ENCODE measurements around the gene RNF26. TPM values are rescaled to one million over a fixed set of nuclear protein-coding genes. Genes with fewer than 3 reads are reported as not detected.

RNF26 gene
- total RNA-seq, 2 donors from 2014 or later = 5.7 to 9.2 TPM

DNA sequence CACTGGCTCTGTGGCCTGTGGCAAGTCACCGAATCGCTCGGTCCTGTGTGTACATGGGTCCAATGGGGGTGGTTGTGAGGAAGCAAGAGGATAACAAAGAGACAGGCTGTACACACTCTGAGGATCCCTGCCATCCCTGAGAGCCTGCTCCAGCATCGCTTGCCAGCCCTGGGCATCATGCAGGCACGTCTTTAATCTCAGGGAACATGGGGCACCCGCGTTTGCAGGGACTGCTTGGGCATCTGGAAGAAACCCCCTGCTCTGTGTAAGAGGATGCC, 7.6 kb downstream of the RNF26 start:
- H3K36me3 ChIP-seq (replicated peaks in 1 of 2; ENCODE audit: insufficient read depth in 1 of 2, low read depth in 2 of 2) = no peaks in the 10 kb centered on the region
- no peaks in the 10 kb centered on the region for H3K27me3 ChIP-seq
- ATAC-seq (no peak), DNase-seq (no peak)
- H3K4me3 ChIP-seq = no peak overlapping the region
- intact Hi-C loops (cut with DNase I) = no loop called here
- H3K4me1 ChIP-seq = peaks cover 38% of the 10 kb centered on the region
- no peak for TF ChIP-seq POLR2A (IDR thresholded peaks at IDR 0.05)
- TF ChIP-seq, protein P1, sequence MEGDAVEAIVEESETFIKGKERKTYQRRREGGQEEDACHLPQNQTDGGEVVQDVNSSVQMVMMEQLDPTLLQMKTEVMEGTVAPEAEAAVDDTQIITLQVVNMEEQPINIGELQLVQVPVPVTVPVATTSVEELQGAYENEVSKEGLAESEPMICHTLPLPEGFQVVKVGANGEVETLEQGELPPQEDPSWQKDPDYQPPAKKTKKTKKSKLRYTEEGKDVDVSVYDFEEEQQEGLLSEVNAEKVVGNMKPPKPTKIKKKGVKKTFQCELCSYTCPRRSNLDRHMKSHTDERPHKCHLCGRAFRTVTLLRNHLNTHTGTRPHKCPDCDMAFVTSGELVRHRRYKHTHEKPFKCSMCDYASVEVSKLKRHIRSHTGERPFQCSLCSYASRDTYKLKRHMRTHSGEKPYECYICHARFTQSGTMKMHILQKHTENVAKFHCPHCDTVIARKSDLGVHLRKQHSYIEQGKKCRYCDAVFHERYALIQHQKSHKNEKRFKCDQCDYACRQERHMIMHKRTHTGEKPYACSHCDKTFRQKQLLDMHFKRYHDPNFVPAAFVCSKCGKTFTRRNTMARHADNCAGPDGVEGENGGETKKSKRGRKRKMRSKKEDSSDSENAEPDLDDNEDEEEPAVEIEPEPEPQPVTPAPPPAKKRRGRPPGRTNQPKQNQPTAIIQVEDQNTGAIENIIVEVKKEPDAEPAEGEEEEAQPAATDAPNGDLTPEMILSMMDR (IDR thresholded peaks at IDR 0.05) = no peak
- no peaks in the 10 kb centered on the region for H3K9me3 ChIP-seq
- no peak overlapping the region for H3K27ac ChIP-seq
- WGBS, 2 donors = 76% methylated on average over 7 of the region's 7 CpGs; no CpG with 5 or more reads in 1 of the 2 donors

DNA sequence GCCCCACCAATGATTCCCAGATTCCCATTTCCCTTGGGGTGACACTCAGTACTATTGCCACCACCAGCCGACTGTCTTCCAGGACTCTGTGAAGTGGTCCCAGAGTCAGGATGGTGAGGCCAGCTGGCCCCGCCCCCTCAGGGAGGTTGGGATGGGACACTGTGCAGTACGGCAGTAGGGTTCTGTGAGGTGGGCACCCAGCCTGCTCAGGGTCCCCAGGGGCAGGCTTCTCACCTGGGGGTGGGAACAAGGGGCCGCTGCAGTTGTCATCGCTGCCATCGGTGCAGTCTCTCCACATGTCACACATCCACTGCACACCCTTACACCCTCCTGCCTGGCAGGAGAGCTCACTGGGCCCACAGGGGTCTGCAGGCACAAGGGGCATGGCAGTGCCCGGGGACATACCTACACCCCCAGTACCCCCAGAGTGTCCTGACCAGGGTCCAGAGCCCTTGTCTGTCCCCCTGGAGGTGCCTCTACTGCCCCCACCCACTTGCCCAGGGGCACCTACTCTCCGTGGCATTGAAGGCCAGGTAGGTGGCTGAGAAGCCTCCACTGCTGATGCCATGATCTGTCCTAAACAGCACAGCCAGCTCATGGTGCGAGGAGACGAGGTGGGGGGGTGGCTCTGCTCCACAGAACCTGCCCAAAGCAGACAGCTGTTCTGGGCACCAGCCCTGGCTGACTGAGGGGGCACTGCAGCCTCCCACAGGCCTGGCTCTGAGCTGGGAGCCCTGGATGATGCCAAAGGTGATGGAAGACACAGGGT, 8.2 kb downstream of the RNF26 start:
- Histone ChIP-seq H3K36me3 (replicated peaks in 1 of 2; ENCODE audit: insufficient read depth in 1 of 2, low read depth in 2 of 2) (no peaks in the 10 kb centered on the region), H3K9me3 (no peaks in the 10 kb centered on the region), H3K27ac (no peak overlapping the region), H3K27me3 (no peaks in the 10 kb centered on the region), H3K4me1 (peaks cover 38% of the 10 kb centered on the region), H3K4me3 (no peak overlapping the region)
- TF ChIP-seq, protein P1 (IDR thresholded peaks at IDR 0.05) = no peak
- no peak for TF ChIP-seq POLR2A (IDR thresholded peaks at IDR 0.05)
- intact Hi-C loops (cut with DNase I) = no loop called here
- WGBS, 2 donors = 73 to 79% methylated on average over 3 to 9 of the region's 10 CpGs
- DNase-seq (no peak), ATAC-seq (no peak)

DNA sequence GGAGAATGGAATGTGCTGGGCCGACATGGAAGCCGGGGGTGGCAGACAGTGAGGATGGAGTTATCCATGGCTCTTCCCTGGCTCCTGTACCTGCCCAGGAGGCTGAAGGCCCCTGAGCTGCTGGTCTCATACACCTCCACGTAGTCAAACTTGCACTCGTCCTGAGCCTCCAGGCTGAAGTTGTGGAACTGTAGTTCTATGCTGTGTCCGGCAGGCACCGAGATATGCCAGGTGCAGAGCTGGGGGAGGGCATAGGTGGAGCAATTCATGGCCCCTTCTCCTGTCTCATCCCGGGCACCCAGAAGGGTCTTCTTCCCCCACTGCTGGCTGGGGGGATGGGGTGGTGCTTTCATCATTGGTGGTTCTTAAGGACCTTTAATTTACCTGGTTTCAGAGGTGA, 9.4 kb downstream of the RNF26 start:
- no peak overlapping the region for H3K27ac ChIP-seq
- DNase-seq (no peak), ATAC-seq (no peak)
- TF ChIP-seq, protein P1 (IDR thresholded peaks at IDR 0.05) = no peak
- no peak overlapping the region for H3K4me3 ChIP-seq
- WGBS, 2 donors = 76 to 86% methylated on average over 7 of the region's 7 CpGs
- H3K9me3 ChIP-seq = no peaks in the 10 kb centered on the region
- no peaks in the 10 kb centered on the region for H3K27me3 ChIP-seq
- no peaks in the 10 kb centered on the region for H3K36me3 ChIP-seq (replicated peaks in 1 of 2; ENCODE audit: insufficient read depth in 1 of 2, low read depth in 2 of 2)
- intact Hi-C loops (cut with DNase I) = no loop called here
- H3K4me1 ChIP-seq = peaks cover 31% of the 10 kb centered on the region

DNA sequence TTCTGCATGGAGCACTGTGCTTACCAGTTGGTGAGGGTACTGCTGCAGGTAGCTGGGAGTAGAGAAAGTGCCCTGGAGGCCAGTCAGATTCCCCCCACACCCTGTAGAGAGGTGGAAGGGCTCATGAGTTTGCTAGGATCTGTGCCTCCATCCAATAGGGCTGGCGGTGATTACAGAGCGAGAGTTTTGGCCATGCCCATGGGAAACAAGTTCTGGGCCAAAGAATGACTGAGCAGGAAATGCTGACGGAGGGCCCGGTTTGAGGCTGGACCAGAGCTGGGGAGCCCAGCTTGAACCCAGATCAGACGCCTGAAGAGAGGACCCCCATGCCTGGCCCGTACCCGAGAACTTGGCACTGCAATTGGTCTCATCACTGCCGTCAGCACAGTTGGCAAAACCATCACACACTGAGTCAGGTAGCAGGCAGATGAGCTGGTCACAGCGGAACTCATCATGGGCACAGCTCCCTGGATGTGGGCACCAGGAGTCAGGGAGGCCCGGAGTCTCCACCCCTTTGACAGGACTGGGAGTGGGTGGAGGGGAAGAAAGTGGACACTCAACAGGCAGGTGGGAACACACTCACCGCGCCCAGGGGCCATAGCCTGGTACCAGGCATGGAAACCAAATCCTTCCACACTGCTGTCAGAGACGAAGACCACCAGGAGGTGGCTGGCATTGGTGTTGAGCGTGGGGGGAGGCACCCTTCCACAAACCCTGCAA, 10.1 kb downstream of the RNF26 start:
- Histone ChIP-seq H3K4me3 (no peak overlapping the region), H3K27ac (no peak overlapping the region), H3K36me3 (replicated peaks in 1 of 2; ENCODE audit: insufficient read depth in 1 of 2, low read depth in 2 of 2) (no peaks in the 10 kb centered on the region), H3K9me3 (no peaks in the 10 kb centered on the region), H3K4me1 (peaks cover 24% of the 10 kb centered on the region), H3K27me3 (no peaks in the 10 kb centered on the region)
- TF ChIP-seq POLR2A (IDR thresholded peaks at IDR 0.05) = no peak
- TF ChIP-seq, protein P1 (IDR thresholded peaks at IDR 0.05) = no peak
- 71 to 76% methylated on average over 8 to 12 of the region's 14 CpGs for WGBS, 2 donors
- intact Hi-C loops (cut with DNase I) = no loop called here
- ATAC-seq (no peak), DNase-seq (no peak)
